ENCODE results near the gene APOA5. TPM values are rescaled to one million over a fixed set of nuclear protein-coding genes. Genes with fewer than 3 reads are reported as not detected.

The APOA5 gene
- total and polyA plus RNA-seq, 2 of the 4 experiments (the other 2 are of a cell fraction) = not detected

DNA sequence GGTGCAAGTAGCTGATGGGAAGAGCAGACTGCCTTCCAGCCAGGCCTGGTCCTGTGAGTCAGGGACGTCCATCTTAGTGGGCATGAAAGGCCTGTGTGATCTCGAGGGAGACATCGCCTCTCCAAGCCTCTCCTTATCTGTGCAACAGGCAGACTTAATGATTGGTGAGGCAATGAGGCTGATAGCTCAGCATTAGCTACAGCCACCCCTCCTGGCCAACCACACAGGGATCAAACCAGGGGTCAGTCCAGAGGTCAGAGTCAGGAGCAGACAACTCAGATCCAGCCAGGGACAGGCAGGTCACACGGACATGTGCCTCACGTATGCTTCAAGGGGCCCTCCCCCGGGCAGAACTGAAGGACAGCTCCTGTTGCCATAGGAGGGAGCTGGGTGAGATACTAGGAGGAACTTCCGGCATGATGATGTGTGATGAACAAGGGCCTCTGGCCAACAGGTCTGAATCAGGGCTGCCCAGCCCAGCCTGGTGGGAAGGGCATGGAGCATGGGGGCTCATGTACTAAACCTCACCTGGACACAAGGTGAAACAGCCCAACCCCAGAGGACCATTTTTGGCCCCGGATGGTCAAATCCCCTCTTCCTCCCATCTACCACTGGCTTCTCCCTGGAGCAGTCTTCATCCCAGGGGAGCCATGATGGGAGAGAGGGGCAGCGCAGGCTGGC, 35.2 kb upstream of the APOA5 start:
- TF ChIP-seq CEBPB (IDR thresholded peaks at IDR 0.05; ENCODE audit: low read depth, low read length) = no peak
- TF ChIP-seq MXI1 (IDR thresholded peaks at IDR 0.05; ENCODE audit: borderline replicate concordance, low read depth, low read length) = no peak
- TF ChIP-seq BHLHE40 (IDR thresholded peaks at IDR 0.05; ENCODE audit: low read depth, low read length) = no peak
- TF ChIP-seq, protein P1, sequence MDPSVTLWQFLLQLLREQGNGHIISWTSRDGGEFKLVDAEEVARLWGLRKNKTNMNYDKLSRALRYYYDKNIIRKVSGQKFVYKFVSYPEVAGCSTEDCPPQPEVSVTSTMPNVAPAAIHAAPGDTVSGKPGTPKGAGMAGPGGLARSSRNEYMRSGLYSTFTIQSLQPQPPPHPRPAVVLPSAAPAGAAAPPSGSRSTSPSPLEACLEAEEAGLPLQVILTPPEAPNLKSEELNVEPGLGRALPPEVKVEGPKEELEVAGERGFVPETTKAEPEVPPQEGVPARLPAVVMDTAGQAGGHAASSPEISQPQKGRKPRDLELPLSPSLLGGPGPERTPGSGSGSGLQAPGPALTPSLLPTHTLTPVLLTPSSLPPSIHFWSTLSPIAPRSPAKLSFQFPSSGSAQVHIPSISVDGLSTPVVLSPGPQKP (IDR thresholded peaks at IDR 0.05; ENCODE audit: borderline replicate concordance, low read depth, low read length) = no peak
- no peak for TF ChIP-seq NFE2L2 (IDR thresholded peaks at IDR 0.05; ENCODE audit: low read depth, low read length)
- no peak for TF ChIP-seq USF2 (IDR thresholded peaks at IDR 0.05; ENCODE audit: low read depth, low read length)
- TF ChIP-seq MAFK (IDR thresholded peaks at IDR 0.05; ENCODE audit: low read depth, low read length) = no peak
- TF ChIP-seq, protein P2, sequence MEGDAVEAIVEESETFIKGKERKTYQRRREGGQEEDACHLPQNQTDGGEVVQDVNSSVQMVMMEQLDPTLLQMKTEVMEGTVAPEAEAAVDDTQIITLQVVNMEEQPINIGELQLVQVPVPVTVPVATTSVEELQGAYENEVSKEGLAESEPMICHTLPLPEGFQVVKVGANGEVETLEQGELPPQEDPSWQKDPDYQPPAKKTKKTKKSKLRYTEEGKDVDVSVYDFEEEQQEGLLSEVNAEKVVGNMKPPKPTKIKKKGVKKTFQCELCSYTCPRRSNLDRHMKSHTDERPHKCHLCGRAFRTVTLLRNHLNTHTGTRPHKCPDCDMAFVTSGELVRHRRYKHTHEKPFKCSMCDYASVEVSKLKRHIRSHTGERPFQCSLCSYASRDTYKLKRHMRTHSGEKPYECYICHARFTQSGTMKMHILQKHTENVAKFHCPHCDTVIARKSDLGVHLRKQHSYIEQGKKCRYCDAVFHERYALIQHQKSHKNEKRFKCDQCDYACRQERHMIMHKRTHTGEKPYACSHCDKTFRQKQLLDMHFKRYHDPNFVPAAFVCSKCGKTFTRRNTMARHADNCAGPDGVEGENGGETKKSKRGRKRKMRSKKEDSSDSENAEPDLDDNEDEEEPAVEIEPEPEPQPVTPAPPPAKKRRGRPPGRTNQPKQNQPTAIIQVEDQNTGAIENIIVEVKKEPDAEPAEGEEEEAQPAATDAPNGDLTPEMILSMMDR (conservative IDR thresholded peaks at IDR 0.05; ENCODE audit: low read depth, low read length) = no peak
- no peak for TF ChIP-seq RAD21 (IDR thresholded peaks at IDR 0.05; ENCODE audit: low read length)
- TF ChIP-seq RCOR1 (IDR thresholded peaks at IDR 0.05; ENCODE audit: insufficient replicate concordance, low read length) = no peak
- TF ChIP-seq CHD1 (IDR thresholded peaks at IDR 0.05; ENCODE audit: low read depth, low read length) = no peak
- TF ChIP-seq RFX5 (IDR thresholded peaks at IDR 0.05; ENCODE audit: low read depth, low read length) = no peak
- no peak for TF ChIP-seq FOS (IDR thresholded peaks at IDR 0.05; ENCODE audit: low read depth, low read length)
- no peak for TF ChIP-seq MAZ (IDR thresholded peaks at IDR 0.05; ENCODE audit: borderline replicate concordance, low read depth, low read length)
- no peak for TF ChIP-seq SMC3 (IDR thresholded peaks at IDR 0.05; ENCODE audit: low read depth, low read length)
- no peak for TF ChIP-seq POLR2A (IDR thresholded peaks at IDR 0.05; ENCODE audit: low read depth, low read length)
- dilution Hi-C loops (cut with HindIII; ENCODE audit: low sequenced_read_pairs, unreplicated experiment) = no loop called here
- H3K79me1 ChIP-seq (ENCODE audit: low read depth in 1 of 2, low read length in 2 of 2) = no peaks in the 10 kb centered on the region

More for the DNA sequence above, 35.2 kb upstream of the APOA5 start:
- CTCF ChIA-PET = interaction anchor here (1.6 kb wide), 1 partner anchor 9 kb away, joined by 5 read pairs; no protein-coding TSS in a partner anchor
- H4K20me1 ChIP-seq (ENCODE audit: insufficient read depth, low read length) = no peaks in the 10 kb centered on the region
- ATAC-seq (ENCODE audit: low read depth) (no peak), DNase-seq (no peak)
- H2BK5ac ChIP-seq (ENCODE audit: low read depth, low read length, poor library complexity, severe bottlenecking) = no peak overlapping the region
- H3K4me1 ChIP-seq (ENCODE audit: control insufficient read depth, insufficient read depth, low read length) = peaks cover 4% of the 10 kb centered on the region; the same call in 1 of the 2 replicates
- H3K9me3 ChIP-seq (ENCODE audit: control insufficient read depth, insufficient read depth, low read length) = no peaks in the 10 kb centered on the region
- no peak overlapping the region for H2BK15ac ChIP-seq (ENCODE audit: low read depth, low read length)
- H2AFZ ChIP-seq (replicated peaks; ENCODE audit: low read length, poor library complexity) = no peak overlapping the region
- H2BK120ac ChIP-seq (ENCODE audit: low read depth, low read length) = no peak overlapping the region
- H2AK9ac ChIP-seq (replicated peaks; ENCODE audit: low read depth, low read length, poor library complexity) = no peak overlapping the region
- in situ Hi-C loops (cut with MboI; ENCODE audit: low sequenced_read_pairs) = no loop called here
- H4K5ac ChIP-seq (ENCODE audit: low read depth, low read length) = no peak overlapping the region
- no peaks in the 10 kb centered on the region for H3K9me1 ChIP-seq (ENCODE audit: insufficient read depth, low read length)
- POLR2A ChIA-PET (ENCODE audit: unreplicated experiment) = no interaction called here
- H3K4ac ChIP-seq (ENCODE audit: low read depth, low read length) = no peak overlapping the region
- no peak overlapping the region for H3K18ac ChIP-seq (ENCODE audit: low read depth, low read length)
- no peak overlapping the region for H3K4me3 ChIP-seq (ENCODE audit: insufficient read depth, low read depth, low read length)
- no peak overlapping the region for H3K4me2 ChIP-seq (ENCODE audit: low read depth, low read length)
- H4K8ac ChIP-seq (ENCODE audit: low read depth in 2 of 2, low read length in 2 of 2) = no peak overlapping the region
- BruUV-seq (replicated peaks) = no TSS peak
- H2BK20ac ChIP-seq (ENCODE audit: low read depth, low read length) = no peak overlapping the region
- no peak overlapping the region for H3K56ac ChIP-seq (ENCODE audit: extremely low read depth, insufficient read depth, low read length)
- no peaks in the 10 kb centered on the region for H3K36me3 ChIP-seq (ENCODE audit: control insufficient read depth, insufficient read depth, low read length)
- no peak overlapping the region for H3K14ac ChIP-seq (replicated peaks; ENCODE audit: low read depth, low read length)
- H4K91ac ChIP-seq (ENCODE audit: insufficient read depth, low read depth, low read length) = no peak overlapping the region
- no peak overlapping the region for H3K27ac ChIP-seq (ENCODE audit: insufficient read depth, low read length)
- H3K9ac ChIP-seq (ENCODE audit: low read depth, low read length) = no peak overlapping the region
- intact Hi-C loops (cut with micrococcal nuclease) = no loop called here
- no peak overlapping the region for H2AK5ac ChIP-seq (ENCODE audit: low read depth, low read length)
- WGBS, 2 experiments (ENCODE audit: extremely low coverage in 2 of 2, insufficient read length in 1 of 2) = 83% methylated on average over 1 of the region's 9 CpGs; no CpG with 5 or more reads in 1 of the 2 experiments
- H3K27me3 ChIP-seq (ENCODE audit: control insufficient read depth, insufficient read depth, low read length) = peaks cover 17% of the 10 kb centered on the region; the same call in 1 of the 2 replicates
- no peak overlapping the region for H3K23ac ChIP-seq (ENCODE audit: low read depth, low read length)

All from IMR-90 (cell line).